ENCODE data around the gene RTN1.

Gene RTN1

DNA sequence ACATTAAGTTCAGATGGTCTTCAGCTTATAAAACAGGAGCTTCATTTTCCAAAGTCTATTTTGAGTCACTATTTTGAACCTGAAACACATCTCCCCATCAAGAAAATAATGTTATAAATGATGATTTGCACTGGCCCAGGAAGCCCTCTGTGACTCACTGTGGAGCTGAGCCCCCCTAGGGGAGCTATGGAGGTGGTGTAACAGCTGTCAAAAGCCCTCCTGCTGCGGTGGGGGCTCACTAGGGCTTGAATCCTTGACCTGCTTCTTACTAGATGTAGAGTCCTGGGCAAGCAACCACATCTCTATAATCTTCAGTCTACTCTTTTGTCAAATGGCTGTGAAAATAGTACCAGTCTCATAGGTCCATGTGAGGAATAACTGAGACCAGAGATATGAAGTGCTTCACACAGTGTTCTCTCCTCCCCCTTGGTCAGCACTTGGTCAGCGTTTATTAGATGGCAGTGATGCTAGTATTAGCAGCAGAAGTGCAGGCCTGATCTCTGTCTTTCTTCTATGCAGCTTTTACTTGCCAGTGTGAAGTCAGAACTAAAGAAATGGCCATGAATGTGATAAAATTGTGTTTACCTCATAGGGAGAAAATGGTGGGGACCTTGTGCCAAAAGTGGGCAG is 83.4 kb downstream of the RTN1 start:
- DNase-seq, result no peak

DNA sequence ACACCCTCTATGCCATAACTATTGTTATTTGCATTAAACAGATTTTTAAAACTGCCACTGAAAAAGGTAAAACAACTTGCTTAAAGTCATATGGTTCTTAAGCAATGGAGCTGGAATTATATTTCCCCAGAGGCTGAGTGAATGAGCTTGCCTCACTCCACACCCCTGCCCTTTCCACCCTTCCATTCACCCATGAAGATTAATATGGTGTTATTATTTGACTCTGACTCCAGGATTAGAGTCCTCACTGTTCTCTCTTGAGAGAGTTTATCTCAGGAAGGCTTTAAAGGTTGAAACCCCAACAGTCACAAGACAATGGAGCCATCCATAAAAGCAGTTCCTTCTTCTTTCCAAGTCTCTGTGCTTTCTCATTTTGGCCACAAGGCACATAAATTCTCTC is 84.9 kb downstream of the RTN1 start:
- no peak for DNase-seq

GRCh38 chr14:59782760-59783159 is 87.8 kb downstream of the RTN1 start:
- DNase-seq, result no peak

- DNase-seq, result no peak
Observed at GRCh38 chr14:59777006-59777579, 93.5 kb downstream of the RTN1 start.

- no peak for DNase-seq
Observed at GRCh38 chr14:59776468-59776867, 94.1 kb downstream of the RTN1 start.

GRCh38 chr14:59772233-59772632 is 98.3 kb downstream of the RTN1 start:
- DNase-seq, result no peak

DNA sequence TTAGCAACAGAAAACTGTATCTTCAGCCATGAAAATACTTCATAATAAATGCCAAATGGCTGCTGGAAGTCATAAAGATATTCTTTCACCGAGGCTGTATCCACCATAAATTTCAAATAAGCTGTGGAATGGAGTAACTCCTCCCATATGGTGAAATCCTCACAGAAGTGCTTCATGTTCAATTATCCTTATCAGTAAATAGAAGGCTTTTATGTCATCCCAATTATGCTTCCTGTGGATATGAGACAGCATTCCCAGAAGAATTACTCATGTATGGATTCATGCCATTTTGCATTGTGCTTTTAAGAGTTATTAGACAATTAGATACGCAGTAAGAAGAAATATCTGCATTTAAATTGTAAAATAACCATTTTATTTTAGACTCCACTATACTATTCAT is 99.0 kb downstream of the RTN1 start:
- no peak for DNase-seq

DNA sequence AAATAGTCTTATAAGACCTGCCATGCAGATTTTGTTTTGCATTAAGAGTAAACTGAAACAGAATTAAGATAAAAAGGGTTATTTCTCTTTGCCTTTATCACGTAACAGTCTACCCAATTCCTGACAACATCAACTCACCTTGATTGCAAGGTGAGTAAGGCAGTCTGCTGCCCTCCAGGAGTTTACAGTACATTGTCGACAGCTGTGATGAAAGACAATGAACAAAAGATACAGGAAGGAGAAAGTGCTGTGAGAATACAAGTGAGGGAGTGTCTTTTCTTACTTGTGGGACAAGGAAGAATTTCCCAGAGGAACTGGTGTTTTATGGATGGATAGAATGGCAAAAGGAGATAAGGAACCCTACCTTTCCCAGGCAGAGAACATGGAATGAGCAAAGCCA is 101.0 kb downstream of the RTN1 start:
- no peak for DNase-seq

- no peak for DNase-seq
Observed at GRCh38 chr14:59768855-59769375, 101.7 kb downstream of the RTN1 start.

- DNase-seq, result no peak
Observed at GRCh38 chr14:59761851-59762250, 108.7 kb downstream of the RTN1 start.

GRCh38 chr14:59755409-59756135 is 115.0 kb downstream of the RTN1 start:
- no peak for DNase-seq

DNA sequence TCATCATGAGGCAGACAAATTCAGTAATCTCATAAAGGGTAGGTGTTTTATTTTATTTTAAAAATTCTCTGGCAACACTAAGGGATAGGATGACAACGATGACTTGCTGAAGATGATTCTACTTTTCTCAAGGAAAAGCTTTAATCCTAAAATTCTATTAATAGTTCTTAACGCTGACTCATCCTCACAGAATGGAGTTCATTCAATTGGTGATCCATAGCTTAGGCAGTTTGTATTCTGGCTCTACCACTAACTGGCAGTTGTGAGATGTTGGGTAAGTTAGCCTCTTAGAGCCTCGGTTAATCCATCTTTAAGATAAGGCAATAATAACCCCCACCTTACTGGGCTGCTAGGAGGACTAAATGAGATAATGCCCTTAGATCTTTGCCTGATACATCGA is 116.3 kb downstream of the RTN1 start:
- no peak for DNase-seq

DNA sequence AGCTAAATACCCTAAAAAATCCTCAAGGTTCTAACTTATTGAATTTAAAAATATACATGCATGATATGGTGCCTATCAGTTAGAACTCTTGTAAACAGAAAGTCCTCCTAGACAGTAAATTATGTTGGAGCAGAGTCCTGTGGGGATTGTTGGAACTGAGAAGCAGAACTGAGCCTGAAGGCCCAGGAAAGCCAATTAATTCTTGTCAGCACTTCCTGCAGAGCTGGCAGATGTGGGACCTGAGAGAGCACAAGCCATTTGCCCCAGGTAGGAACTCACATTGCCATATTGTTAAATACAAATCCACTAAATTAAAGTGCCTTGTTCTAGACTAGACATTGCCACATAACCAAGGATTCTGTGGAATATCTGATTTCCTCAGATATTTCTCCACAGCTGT is 117.1 kb downstream of the RTN1 start:
- no peak for DNase-seq

DNA sequence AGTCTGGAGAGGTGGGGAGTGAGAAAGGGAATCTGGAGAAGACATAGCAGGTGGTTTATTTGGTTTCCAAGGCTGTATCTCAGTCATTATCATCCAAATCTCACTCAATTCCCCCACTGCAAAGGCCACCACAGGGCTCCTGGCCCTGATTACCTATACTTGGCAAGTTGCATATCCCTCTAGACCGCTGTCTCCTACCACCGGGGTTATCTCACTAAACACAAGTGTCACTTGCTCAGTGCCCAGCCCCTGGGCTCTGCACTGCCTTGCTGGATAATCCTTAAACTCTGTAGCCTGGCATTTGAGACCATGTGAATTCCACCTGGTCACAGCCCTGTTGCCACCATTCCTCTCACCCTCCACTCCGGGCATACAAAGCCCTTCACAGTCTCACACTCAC is 119.0 kb downstream of the RTN1 start:
- DNase-seq, result no peak

DNA sequence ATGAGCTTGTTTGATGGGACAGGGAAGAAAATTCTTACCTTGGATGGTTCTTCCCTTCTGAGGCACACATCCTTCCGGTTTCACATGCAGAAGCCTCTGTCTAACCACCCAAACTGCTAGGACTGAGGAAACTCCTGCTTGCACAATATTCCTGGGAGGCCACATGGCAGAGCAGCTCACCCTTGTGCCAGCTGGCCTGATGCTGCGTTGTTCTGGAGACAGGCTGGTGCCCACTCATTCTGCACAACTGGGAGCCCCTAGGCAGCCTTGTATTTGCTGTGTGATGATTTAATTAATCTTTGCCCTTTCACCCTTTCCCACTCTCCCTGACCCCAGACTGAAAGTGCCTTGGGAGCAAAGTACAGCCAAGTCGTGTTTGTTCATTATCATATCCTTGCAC is 130.8 kb downstream of the RTN1 start:
- DNase-seq, result no peak

- DNase-seq, result no peak
Observed at GRCh38 chr14:59728304-59728703, 142.3 kb downstream of the RTN1 start.

DNA sequence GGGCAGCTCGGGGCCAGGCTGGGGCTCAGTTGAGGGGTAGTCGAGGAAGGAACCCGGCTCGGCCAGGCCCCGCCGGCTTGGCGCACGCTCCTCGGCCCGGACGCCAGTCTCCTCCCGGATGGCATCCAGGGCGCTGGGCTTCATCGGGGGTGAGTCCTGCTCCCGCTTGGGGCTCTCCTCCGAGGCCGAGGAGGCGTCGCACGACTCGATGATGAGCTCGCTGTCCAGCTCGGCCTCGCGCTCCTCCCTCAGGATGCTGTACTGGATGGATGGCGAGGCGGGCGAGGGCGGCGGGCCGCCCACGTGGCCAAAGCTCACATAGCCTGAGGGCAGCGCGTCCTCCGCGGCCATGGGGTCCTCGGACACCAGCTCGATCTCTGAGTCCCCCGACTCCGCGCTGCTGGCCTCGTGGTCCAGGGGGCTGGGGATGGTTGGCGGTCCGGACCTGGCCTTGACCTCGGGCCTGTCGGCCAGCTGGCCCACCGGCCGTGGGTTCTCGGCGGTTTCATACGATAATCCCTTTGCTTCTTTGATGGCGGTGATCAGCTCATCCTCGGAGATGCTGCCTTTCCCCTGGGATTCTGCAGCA is 143.4 kb downstream of the RTN1 start:
- DNase-seq, result no peak

DNA sequence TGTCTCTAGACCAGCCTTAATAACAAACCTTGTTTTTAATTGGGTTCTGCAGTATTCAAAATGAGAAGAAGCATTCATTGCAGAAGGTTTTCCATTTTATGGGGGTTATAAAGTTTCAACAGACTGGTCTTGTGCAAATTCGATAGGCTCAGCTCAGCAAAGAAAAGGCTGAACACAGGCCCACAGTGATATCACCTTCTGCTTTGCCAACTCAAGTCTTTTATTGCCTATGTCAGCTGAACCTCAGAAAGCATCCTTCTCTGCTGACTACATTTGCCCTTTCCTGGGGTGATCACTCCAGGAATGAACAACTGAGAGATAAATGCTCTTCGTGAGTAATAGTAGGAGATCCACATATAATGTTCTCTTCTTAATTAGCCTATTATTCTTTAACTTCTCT is 159.5 kb downstream of the RTN1 start:
- DNase-seq, result no peak

DNA sequence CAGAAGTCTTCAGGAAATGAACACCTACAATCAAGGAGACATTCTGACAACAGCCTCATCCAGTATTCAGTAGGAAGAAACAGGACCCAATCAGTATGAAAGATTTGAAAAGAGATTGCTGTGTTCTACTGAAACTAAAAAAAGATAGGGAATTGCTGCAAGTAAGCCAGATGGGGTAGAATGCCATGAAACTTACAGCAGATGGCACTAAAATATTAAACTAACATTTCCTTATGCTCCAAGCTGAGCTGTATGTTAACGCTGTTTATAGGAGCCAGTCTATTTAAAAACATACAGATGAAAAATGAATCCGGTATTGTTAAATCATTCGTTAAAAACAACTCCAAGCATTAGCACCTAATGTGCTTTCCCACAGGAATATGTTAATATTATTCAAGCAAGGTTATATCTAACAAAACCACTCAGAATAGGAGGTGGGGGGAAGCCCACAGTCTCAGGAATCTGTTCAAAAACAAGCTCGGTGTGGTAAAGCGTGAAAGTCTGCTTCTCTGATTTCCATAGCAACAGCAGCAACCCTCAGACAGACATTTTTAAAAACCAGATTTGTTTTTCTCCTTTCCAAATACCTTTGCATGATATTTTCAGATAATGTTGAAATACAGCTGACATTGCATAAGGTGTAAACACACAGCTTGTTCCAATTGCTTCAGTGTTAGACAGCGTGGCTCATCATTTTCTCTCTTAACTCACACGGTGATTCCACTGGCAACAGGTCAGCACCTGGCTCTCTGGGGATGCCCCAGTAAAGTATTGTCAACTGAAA is 162.6 kb downstream of the RTN1 start:
- no peak for DNase-seq

- DNase-seq, result no peak
Observed at GRCh38 chr14:59705866-59706265, 164.7 kb downstream of the RTN1 start.

GRCh38 chr14:59705245-59705644 is 165.3 kb downstream of the RTN1 start:
- DNase-seq, result no peak

GRCh38 chr14:59704054-59704645 is 166.4 kb downstream of the RTN1 start:
- DNase-seq, result no peak

GRCh38 chr14:59699442-59699841 is 171.1 kb downstream of the RTN1 start:
- no peak for DNase-seq

Measured in activated naive CD4-positive, alpha-beta T cell treated with Interleukin-2 at 50 U/mL for 16 hours (primary cell).